ENCODE measurements around the gene SCGB1C1. TPM values are rescaled to one million over a fixed set of nuclear protein-coding genes. Genes with fewer than 3 reads are reported as not detected.

Gene SCGB1C1
- total and polyA plus RNA-seq, 9 of the 15 experiments (the other 6 are each of a cell fraction or from before 2014, with no cell fraction given): not detected

GRCh38 chr11:207863-208180 lies 14.9 kb downstream of the SCGB1C1 start (continued):
- TF ChIP-seq BRF2 (IDR thresholded peaks at IDR 0.05; ENCODE audit: borderline replicate concordance, insufficient read depth, insufficient read length): no peak
- TF ChIP-seq XRCC5 (IDR thresholded peaks at IDR 0.05; ENCODE audit: low read depth, low read length): no peak
- no peak for TF ChIP-seq HBP1 (CRISPR knock-in tag; IDR thresholded peaks at IDR 0.05)
- TF ChIP-seq GTF2E2 (tag; IDR thresholded peaks at IDR 0.05): peak; percentile 13; the same call in 1 of the 2 replicates
- TF ChIP-seq POLR2AphosphoS2 (IDR thresholded peaks at IDR 0.05; ENCODE audit: low read length): no peak
- TF ChIP-seq ZC3H4 (CRISPR knock-in tag; IDR thresholded peaks at IDR 0.05; ENCODE audit: borderline replicate concordance): 0 out of 2 replicates have a peak, but pooled peaks have one; percentile 65
- peak; percentile 53 for TF ChIP-seq SIRT6 (IDR thresholded peaks at IDR 0.05; ENCODE audit: low read depth, low read length)
- TF ChIP-seq ZHX1 (conservative IDR thresholded peaks at IDR 0.05; ENCODE audit: low read length): no peak
- TF ChIP-seq E2F6 (IDR thresholded peaks at IDR 0.05; ENCODE audit: borderline replicate concordance in 1 of 2, extremely low read depth in 1 of 2, insufficient read depth in 1 of 2, insufficient read length in 1 of 2, low read depth in 1 of 2, low read length in 1 of 2, poor library complexity in 1 of 2, severe bottlenecking in 1 of 2): peak; percentile 14 to 39
- TF ChIP-seq PBX2 (CRISPR knock-in tag; IDR thresholded peaks at IDR 0.05; ENCODE audit: low read depth): no peak
- no peak for TF ChIP-seq PBX2 (tag; conservative IDR thresholded peaks at IDR 0.05; ENCODE audit: low read depth)
- no peak for TF ChIP-seq CREBBP (IDR thresholded peaks at IDR 0.05; ENCODE audit: low read depth, low read length)
- TF ChIP-seq PRDM10 (IDR thresholded peaks at IDR 0.05; ENCODE audit: partially characterized antibody): no peak
- TF ChIP-seq HDAC1 (IDR thresholded peaks at IDR 0.05): no peak; a peak in 1 of 4 replicates

Data from K562 (cell line).